K562 (cell line): Measurements from ENCODE around the gene DLGAP3. TPM values are rescaled to one million over a fixed set of nuclear protein-coding genes. Genes with fewer than 3 reads are reported as not detected.

ENCODE experiments used
- ARID1B ChIP-seq: fragments of 450-650 bp; IDR thresholded peaks from 2 replicates; pipeline ENCODE4 v1.6.1; 2016; ENCODE audit warnings: antibody characterized with exemption, mild to moderate bottlenecking, inconsistent platforms
- EWSR1 ChIP-seq: fragments of 450-650 bp; IDR thresholded peaks from 2 replicates; pipeline ENCODE4 v1.6.1; 2018; ENCODE audit warnings: borderline replicate concordance, mild to moderate bottlenecking, low read depth, moderate library complexity; ENCODE audit not compliant: partially characterized antibody
- MAFF ChIP-seq: IDR thresholded peaks from 2 replicates; pipeline ENCODE4 v1.6.1; 2012; ENCODE audit warnings: low read length, improper control_type of control experiment
- PRDM10 ChIP-seq: fragments of 450-650 bp; IDR thresholded peaks from 2 replicates; pipeline ENCODE4 v1.6.1; 2018; ENCODE audit not compliant: partially characterized antibody
- SMC3 ChIP-seq: conservative IDR thresholded peaks from 2 replicates; pipeline ENCODE4 v1.6.1; 2011; ENCODE audit warnings: low read depth, low read length, improper control_type of control experiment; ENCODE audit not compliant: insufficient read depth
- UBTF ChIP-seq, 2 experiments: IDR thresholded peaks; 2 replicates each; pipeline ENCODE4 v1.6.1; 2012; ENCODE audit warnings: improper control_type of control experiment in 2 of 2, low read depth in 2 of 2, low read length in 2 of 2, borderline replicate concordance in 1 of 2
- ZNF695 ChIP-seq: fragments of 450-650 bp; formaldehyde crosslinking; IDR thresholded peaks from 2 replicates; pipeline ENCODE4 v1.4.0; 2020; ENCODE audit warnings: mild to moderate bottlenecking, moderate library complexity
- polyA plus RNA-seq, 8 experiments: library from polyadenylated mRNA; depleted of rRNA in 4 of 8; stranded (reverse) in 5 of 8; unstranded in 3 of 8; fragments of >200 nt; fragmentation: Nextera tagmentation in 2 of 8; fragmentation: Illumina TruSeq in 1 of 8; extraction: Ambion mirVana in 2 of 8; extraction: Trizol in 1 of 8; gene quantifications; 2 replicates each; pipeline versions ENCODE4 v1.2.1 to v1.2.3, GENCODE V29; 2011 to 2014; ENCODE audit warnings: inconsistent platforms in 1 of 8, missing spikeins in 1 of 8
- total RNA-seq, 7 experiments: library from RNA; depleted of rRNA in 6 of 7; stranded (reverse); fragments of >200 nt in 6 of 7; fragmentation: Illumina TruSeq in 2 of 7; extraction: Trizol in 2 of 7; gene quantifications; 2 replicates each; pipeline versions ENCODE4 v1.2.1 to v1.2.3, GENCODE V29; 2011 to 2021; ENCODE audit warnings: low replicate concordance in 1 of 7
- TF ChIP-seq, protein P1 (sequence below): fragments of 250-450 bp; sonication (Bioruptor Pico); IDR thresholded peaks from 2 replicates; pipeline ENCODE4 v1.5.0; 2020; ENCODE audit warnings: mild to moderate bottlenecking, borderline replicate concordance

Gene DLGAP3
- total and polyA plus RNA-seq, 9 of the 15 experiments (the other 6 are each of a cell fraction or from before 2014, with no cell fraction given): 0.01 to 0.16 (median 0.07) TPM; not detected in 6

- TF ChIP-seq PRDM10 (peak; percentile 92), EWSR1 (no peak), ARID1B (no peak), UBTF (IDR thresholded peaks at IDR 0.05; ENCODE audit: borderline replicate concordance in 1 of 2, low read depth in 2 of 2, low read length in 2 of 2) (no peak), ZNF695 (CRISPR knock-in tag) (no peak), MAFF (no peak), SMC3 (peak; percentile 90)
- TF ChIP-seq, protein P1, sequence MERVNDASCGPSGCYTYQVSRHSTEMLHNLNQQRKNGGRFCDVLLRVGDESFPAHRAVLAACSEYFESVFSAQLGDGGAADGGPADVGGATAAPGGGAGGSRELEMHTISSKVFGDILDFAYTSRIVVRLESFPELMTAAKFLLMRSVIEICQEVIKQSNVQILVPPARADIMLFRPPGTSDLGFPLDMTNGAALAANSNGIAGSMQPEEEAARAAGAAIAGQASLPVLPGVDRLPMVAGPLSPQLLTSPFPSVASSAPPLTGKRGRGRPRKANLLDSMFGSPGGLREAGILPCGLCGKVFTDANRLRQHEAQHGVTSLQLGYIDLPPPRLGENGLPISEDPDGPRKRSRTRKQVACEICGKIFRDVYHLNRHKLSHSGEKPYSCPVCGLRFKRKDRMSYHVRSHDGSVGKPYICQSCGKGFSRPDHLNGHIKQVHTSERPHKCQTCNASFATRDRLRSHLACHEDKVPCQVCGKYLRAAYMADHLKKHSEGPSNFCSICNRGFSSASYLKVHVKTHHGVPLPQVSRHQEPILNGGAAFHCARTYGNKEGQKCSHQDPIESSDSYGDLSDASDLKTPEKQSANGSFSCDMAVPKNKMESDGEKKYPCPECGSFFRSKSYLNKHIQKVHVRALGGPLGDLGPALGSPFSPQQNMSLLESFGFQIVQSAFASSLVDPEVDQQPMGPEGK: no peak
These were observed 76.7 kb downstream of the DLGAP3 start (continued) for GRCh38 chr1:34852677-34853217.
